Left ventricle myocardium superior (tissue), 1 donor: ENCODE results near the gene MASP1. TPM values are rescaled to one million over a fixed set of nuclear protein-coding genes. Genes with fewer than 3 reads are reported as not detected.
A peak's percentile ranks its signal among the peaks of the same experiment; 100 is the strongest.

Experiments used
- ATAC-seq: fragments of 200-7000 bp; cut with Tn5 transposase; one replicate; pipeline ENCODE4 v1.9.1; 2020; ENCODE audit warnings: mild to moderate bottlenecking, moderate library complexity
- DNase-seq: peaks from one replicate; pipeline ENCODE4 v3.0.0-alpha.2; 2020
- intact Hi-C: fragments of 100-400 bp; cut with micrococcal nuclease; formaldehyde crosslinking; loops from one replicate; pipeline ENCODE4 v1.11.0; 2022
- total RNA-seq: library from RNA; stranded (reverse); fragmentation: NEBNext Ultra II Directional; extraction: Animal tissue kit (Norgen Biotek cat#: 25700); gene quantifications from one replicate; pipeline ENCODE4 v1.2.1, GENCODE V29; 2021
- donor health status: DM: no; HTN: yes; CAD: no; lungs with severe emphysema.

Gene MASP1
- total RNA-seq, 1 donor from 2014 or later = 51.9 TPM

GRCh38 chr3:187296911-187297310, 5.4 kb upstream of the MASP1 start:
- DNase-seq (no peak), ATAC-seq (no peak)
- intact Hi-C loops = loop anchor here (10.0 kb wide), 1 partner anchor 82 kb away; no protein-coding TSS in a partner anchor

GRCh38 chr3:187296058-187296457, 4.5 kb upstream of the MASP1 start:
- intact Hi-C loops = loop anchor here (10.0 kb wide), 1 partner anchor 81 kb away; no protein-coding TSS in a partner anchor
- DNase-seq (no peak), ATAC-seq (no peak)

DNA sequence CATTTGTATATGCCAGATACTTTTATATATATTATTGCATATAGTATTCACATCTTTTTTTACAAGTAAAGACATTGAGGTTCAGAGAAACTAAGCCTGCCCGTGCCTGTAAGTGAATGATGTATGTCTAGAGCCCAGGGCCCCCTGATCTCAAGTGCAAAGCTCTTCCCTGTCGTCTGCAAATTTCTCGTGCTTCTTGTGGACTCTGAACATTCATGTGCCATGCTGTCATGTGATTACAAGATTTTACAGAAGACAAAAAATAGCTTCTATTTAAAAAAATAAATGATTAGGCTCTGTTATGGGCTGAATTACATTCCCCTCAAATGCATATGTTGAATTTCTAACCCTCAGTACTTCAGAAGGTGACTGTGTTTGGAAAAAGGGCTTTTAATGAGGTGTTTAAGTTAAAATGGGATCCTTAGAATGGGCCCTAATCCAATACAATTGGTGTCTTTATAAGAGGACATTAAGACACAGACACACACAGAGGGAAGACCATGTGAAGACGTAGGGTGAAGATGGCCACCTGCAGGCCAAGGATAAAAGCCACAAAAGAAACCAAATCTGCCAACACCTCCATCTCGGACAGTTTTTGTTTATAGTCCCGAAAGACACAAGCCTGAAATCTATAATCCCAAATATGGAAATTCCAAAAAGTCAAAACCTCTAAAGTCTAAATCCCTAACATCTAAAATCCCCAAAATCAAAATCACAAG, 3.9 kb upstream of the MASP1 start:
- DNase-seq = no peak
- no peak for ATAC-seq
- intact Hi-C loops = loop anchor here (10.0 kb wide), 1 partner anchor 81 kb away; no protein-coding TSS in a partner anchor

DNA sequence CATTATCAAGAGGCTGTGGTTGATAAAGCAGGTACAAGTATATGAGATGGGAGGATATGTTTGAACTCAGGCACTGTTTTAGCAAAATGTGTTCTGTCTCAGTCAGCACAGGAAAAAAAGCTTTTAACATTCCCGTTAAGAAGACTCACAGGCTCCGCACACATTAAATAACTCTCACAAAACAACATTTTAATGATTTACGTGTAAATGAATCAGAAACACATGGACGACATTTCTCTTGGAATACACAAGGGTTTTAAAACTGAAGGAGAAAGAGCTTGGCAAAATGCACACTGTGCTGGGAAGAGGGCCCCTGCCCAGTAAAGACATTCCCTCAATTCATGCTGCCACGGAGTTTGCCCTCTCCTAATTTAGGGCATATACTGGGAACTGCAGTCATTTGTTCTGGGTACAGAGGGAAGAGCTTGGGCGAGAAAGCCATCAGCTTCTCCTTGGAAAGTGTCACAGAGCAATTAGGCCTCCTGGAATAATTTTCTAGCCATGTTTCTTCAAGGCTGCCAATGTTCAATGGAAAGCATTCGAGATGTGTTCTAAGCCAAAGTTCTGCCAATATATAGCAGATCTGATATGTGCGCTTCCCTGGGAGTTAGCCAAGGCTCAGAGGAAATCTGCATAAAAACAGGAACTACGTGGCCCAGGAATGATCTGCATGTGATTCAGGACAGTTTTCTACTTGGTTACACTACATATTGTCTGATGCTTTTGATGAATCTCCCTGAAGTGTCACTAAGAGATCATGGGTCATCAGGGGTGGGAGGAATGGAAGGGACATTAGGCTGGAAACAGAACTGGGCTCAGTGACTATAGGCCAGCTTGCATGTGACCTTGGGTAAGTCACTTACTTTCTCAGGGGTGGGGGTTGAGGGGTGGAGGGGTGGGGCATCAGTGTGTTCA, 2.2 kb upstream of the MASP1 start:
- ATAC-seq (no peak), DNase-seq (no peak)
- intact Hi-C loops = loop anchor here (10.0 kb wide), 1 partner anchor 79 kb away; no protein-coding TSS in a partner anchor

- intact Hi-C loops = loop anchor here (10.0 kb wide), 1 partner anchor 78 kb away; no protein-coding TSS in a partner anchor
- ATAC-seq (peak; percentile 62), DNase-seq (peak; percentile 34)
These were observed 1.3 kb upstream of the MASP1 start for GRCh38 chr3:187292631-187293515.

DNA sequence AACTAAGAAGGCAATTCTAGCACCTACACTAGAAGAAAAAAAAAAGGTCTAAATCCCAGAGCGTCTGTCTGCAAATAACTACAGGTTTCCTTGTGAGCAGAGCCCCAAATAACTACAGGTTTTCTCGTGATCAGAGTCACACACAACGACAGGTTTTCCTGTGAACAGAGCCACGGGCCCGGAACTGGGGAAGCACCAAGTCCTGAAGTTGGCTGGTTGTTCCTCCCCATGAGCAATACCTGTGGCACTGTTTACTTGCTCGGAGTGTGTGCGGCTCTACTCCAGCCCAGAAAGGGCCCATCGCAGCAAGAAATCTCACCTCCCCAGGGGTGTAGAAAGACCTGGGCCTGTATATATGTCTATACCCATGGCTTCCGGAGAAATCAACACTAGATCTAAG, 644 bp upstream of the MASP1 start:
- intact Hi-C loops = loop anchor here (10.0 kb wide), 1 partner anchor 77 kb away; no protein-coding TSS in a partner anchor
- ATAC-seq (peak; percentile 61), DNase-seq (no peak)

GRCh38 chr3:187291001-187291511, 481 bp downstream of the MASP1 start:
- DNase-seq = no peak
- intact Hi-C loops = loop anchor here (10.0 kb wide), 1 partner anchor 76 kb away; no protein-coding TSS in a partner anchor
- peak; percentile 44 for ATAC-seq

GRCh38 chr3:187290503-187290902, 1.0 kb downstream of the MASP1 start:
- intact Hi-C loops = loop anchor here (10.0 kb wide), 1 partner anchor 76 kb away; no protein-coding TSS in a partner anchor
- ATAC-seq (no peak), DNase-seq (no peak)

GRCh38 chr3:187288855-187289605, 2.5 kb downstream of the MASP1 start:
- DNase-seq (no peak), ATAC-seq (no peak)
- intact Hi-C loops = no loop called here

- ATAC-seq = peak; percentile 17
- DNase-seq = peak; percentile 35
- intact Hi-C loops = no loop called here
These were observed 3.2 kb downstream of the MASP1 start for GRCh38 chr3:187288131-187288854.

GRCh38 chr3:187287256-187287655, 4.3 kb downstream of the MASP1 start:
- DNase-seq (no peak), ATAC-seq (no peak)
- intact Hi-C loops = no loop called here

DNA sequence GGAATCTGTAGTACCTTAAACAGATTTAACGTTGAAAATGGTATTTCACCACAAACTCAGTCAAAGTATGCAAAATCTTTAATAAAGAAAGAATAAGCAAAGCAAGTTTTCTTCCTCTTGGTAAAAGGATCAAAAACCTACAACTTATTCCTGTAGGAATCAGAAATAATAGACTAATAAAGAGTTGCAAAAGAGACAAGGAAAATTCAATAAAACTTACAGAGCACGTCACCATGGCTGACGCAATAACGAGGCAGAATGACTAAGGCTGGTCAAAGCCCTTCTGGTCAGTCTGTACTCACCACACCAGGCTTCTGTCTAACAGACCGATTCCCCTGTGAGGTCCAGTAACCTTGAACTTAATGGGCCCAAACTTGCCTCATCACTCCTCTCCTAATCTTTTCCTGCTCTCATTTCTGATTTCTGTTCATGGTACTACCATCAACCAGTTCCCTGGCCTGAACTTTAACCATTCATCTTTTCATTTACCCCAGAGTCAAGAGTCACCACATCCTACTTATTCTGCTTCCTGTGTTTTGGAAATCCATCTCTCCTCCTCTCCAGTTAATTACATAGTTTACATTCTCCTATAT, 5.0 kb downstream of the MASP1 start:
- intact Hi-C loops = no loop called here
- ATAC-seq (no peak), DNase-seq (no peak)

- no peak for DNase-seq
- peak; percentile 63 for ATAC-seq
- intact Hi-C loops = no loop called here
These were observed 10.3 kb downstream of the MASP1 start for GRCh38 chr3:187281191-187281714.

DNA sequence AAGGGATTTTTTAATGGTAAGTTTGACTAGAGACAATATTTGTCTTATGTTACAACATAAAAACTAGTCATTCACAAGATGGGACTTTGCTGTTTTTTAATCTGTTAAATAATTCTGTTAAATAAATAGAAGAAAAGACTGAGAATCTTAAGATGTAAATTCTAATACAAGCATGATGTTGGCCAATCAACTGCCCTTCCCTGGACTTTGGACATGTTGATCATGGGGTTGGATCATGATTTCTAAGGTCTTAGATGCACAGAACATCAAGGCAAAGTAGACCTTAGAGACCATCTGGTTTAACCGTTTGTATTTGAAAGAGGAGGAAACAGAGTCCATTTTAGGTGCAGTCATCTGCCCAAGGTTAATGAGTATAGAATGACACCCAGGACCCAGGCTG, 10.9 kb downstream of the MASP1 start:
- intact Hi-C loops = no loop called here
- ATAC-seq (no peak), DNase-seq (no peak)

DNA sequence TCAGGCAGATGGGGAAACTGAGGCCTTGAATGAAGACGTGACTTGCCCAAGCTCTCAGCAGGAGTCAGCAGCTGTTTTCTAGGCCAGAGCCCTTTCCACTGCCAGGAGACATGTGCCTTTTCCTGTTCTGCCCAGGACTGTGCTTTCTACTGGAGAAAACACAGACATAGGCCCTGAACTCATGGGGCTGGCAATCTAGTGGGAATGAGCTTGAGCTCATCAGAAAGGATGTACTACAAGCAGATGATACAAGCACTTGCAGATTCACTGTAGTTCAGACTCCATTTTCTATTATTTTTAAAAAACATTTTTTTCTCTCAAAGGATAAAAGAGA, 14.4 kb downstream of the MASP1 start:
- intact Hi-C loops = no loop called here
- DNase-seq (no peak), ATAC-seq (no peak)

DNA sequence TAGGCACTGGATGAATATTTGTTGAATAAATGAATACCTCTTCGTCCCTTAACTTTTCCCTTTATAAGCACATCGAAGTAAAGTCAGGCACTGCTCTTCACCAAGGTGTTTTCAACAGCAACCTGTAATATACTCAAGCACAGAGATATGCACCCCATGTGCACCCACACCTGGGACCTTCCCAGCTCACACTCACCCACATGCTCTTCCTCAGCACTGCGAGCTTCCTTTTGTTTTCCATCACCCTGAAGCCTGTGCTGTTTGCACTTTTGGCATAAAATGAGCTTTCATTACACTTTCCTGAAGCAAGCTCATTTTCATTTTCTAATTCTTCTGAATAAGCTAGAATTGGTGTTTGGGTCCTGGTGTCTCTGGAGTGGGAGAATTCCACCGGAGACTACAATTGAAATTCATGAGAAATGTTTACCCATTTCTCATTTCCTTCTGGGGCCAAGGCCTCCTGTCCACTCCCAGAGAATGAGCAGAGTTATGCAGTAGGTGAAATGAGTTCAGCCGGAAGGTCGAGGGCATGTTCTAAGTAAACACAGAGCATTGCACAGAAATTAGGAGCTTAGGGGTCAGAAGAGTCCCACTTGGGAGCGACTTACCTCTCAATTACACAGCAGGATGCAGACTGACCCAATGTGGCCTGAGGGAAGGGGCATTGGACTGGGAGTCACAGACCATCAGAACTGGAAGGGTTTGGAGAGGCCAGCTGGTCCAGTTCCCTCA, 15.0 kb downstream of the MASP1 start:
- DNase-seq = no peak
- no peak for ATAC-seq
- intact Hi-C loops = no loop called here
